Pancreas (tissue), 10 donors: ENCODE data around the gene GRM5. TPM values are rescaled to one million over a fixed set of nuclear protein-coding genes. Genes with fewer than 3 reads are reported as not detected.

Experiments used
- ATAC-seq, 4 donors: fragments of 200-7000 bp; cut with Tn5 transposase; one replicate each; pipeline versions ENCODE4 v1.8.0 to v1.9.1; 2020; ENCODE audit warnings: mild to moderate bottlenecking in 4 of 4, moderate library complexity in 4 of 4
- DNase-seq, 6 donors: peaks; one replicate each; pipeline ENCODE4 v3.0.0-alpha.2; 2020
- FAIRE-seq: peaks from 2 replicates; lab custom pipeline; 2012; peaks lifted over from hg19 to GRCh38; lab: Jason Lieb, UNC
- H3K27ac ChIP-seq, 4 donors: fragments of 200-600 bp; sonication (generic); 1 replicate in 3 of 4; 2 replicates in 1 of 4; pipeline versions ENCODE4 v1.5.0 to v1.8.0; 2020
- H3K27me3 ChIP-seq, 4 donors: fragments of 200-600 bp; one replicate each; pipeline ENCODE4 v1.8.0; 2021
- H3K36me3 ChIP-seq, 3 donors: fragments of 200-600 bp; sonication (generic) in 1 of 3; one replicate each; pipeline versions ENCODE4 v1.5.0 to v1.8.0; 2020 to 2021
- H3K4me1 ChIP-seq, 3 donors: fragments of 200-600 bp; one replicate each; pipeline ENCODE4 v1.8.0; 2021
- H3K4me3 ChIP-seq, 4 donors: fragments of 200-600 bp; sonication (generic) in 2 of 4; one replicate each; pipeline versions ENCODE4 v1.5.0 to v1.8.0; 2020 to 2021
- H3K9me3 ChIP-seq, 4 donors: fragments of 200-600 bp; one replicate each; pipeline ENCODE4 v1.8.0; 2021
- CTCF ChIP-seq, 4 donors: fragments of 200-600 bp; sonication (generic) in 3 of 4; IDR thresholded peaks; one replicate each; pipeline versions ENCODE4 v1.5.0 to v1.8.0; 2021; ENCODE audit warnings: antibody characterized with exemption in 4 of 4
- WGBS, 2 donors: extraction: QIAGEN DNeasy Blood & Tissue Kit; methylation state at CpG; one replicate each; pipeline ENCODE4 v1.1.7; 2013; 5-methylcytosine and 5-hydroxymethylcytosine counted together
- intact Hi-C, 3 donors: fragments of 100-400 bp; cut with DNase I; formaldehyde crosslinking; loops; one replicate each; pipeline versions ENCODE4 v1.11.1 to v1.14.2; 2022
- polyA plus RNA-seq, 2 donors: library from polyadenylated mRNA; stranded (reverse); fragments of 200-250 nt; gene quantifications; one replicate each; pipeline ENCODE4 v1.2.3, GENCODE V29; 2013
- total RNA-seq, 6 donors: library from RNA; stranded (reverse); fragmentation: NEBNext Ultra II Directional in 4 of 6; extraction: Animal tissue kit (Norgen Biotek cat#: 25700) in 4 of 6; gene quantifications; one replicate each; pipeline versions ENCODE4 v1.2.1 to v1.2.4, GENCODE V29; 2021 to 2023
- donor health status: healthy with polysubstance abuse.
- donor health status: DM: no; HTN: no; CAD: no; lungs with moderate emphysema.
- donor health status: DM: no; HTN: no; CAD: no.
- donor health status: control.
- donor health status: control.
- donor health status: Bipolar disorder and iron deficiency.
- donor health status: DM: yes; HTN: yes; CAD: no.
- donor health status: DM: no; HTN: no; CAD: no.
- donor health status: DM: no; HTN: no; CAD: no.
- donor health status: DM: yes; HTN: yes; CAD: no.

GRM5 gene
- total and polyA plus RNA-seq, 8 donors = 0.02 to 0.06 (median 0.06) TPM; not detected in 5

- H3K27ac ChIP-seq = no peak overlapping the region
- no peaks in the 10 kb centered on the region for H3K36me3 ChIP-seq
- no peaks in the 10 kb centered on the region for H3K9me3 ChIP-seq
- H3K27me3 ChIP-seq = no peaks in the 10 kb centered on the region
- WGBS, 2 donors = 70 to 77% methylated on average over 2 of the region's 2 CpGs
- no peaks in the 10 kb centered on the region for H3K4me1 ChIP-seq
- FAIRE-seq (no peak), DNase-seq (no peak), ATAC-seq (no peak)
- TF ChIP-seq CTCF (IDR thresholded peaks at IDR 0.05) = no peak
- intact Hi-C loops = no loop called here
- no peak overlapping the region for H3K4me3 ChIP-seq
These were observed 469.0 kb downstream of the GRM5 start for GRCh38 chr11:88596786-88597185.

DNA sequence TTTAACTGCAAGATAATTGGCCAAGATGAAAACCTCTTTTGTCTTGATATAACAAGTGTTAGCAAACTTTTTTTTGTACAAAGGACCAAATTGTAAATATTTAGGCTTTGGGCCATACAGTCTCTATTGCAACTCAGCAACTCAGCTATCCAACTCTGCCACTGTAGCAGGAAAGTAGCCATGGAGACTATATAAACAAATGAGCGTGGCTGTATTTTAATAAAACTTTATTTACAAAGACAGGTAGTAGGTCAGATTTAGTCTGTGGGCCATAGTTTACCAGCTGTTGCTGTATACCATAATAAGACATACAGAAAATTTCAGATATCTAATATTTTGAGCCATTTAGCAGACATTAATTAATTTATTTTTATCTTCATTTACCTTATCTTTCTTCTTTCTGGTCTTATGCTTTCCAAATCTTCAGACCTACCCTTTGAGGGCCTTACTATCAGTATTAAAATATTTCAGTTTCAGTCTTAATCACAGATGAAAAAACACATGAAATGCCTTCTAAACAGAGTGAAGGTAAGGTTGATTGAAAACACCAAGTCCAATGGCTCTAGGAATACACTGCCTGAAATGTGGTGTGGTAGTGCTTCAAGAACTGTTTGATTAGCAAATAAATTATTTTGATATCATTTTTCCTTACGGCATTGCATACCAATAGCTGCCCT lies 471.4 kb downstream of the GRM5 start:
- no peak overlapping the region for H3K4me3 ChIP-seq
- H3K36me3 ChIP-seq = no peaks in the 10 kb centered on the region
- no peak for TF ChIP-seq CTCF (IDR thresholded peaks at IDR 0.05)
- no peaks in the 10 kb centered on the region for H3K4me1 ChIP-seq
- intact Hi-C loops = no loop called here
- FAIRE-seq (no peak), DNase-seq (no peak), ATAC-seq (no peak)
- H3K27ac ChIP-seq = no peak overlapping the region
- 44 to 65% methylated on average over 2 of the region's 2 CpGs for WGBS, 2 donors
- no peaks in the 10 kb centered on the region for H3K27me3 ChIP-seq
- no peaks in the 10 kb centered on the region for H3K9me3 ChIP-seq

DNA sequence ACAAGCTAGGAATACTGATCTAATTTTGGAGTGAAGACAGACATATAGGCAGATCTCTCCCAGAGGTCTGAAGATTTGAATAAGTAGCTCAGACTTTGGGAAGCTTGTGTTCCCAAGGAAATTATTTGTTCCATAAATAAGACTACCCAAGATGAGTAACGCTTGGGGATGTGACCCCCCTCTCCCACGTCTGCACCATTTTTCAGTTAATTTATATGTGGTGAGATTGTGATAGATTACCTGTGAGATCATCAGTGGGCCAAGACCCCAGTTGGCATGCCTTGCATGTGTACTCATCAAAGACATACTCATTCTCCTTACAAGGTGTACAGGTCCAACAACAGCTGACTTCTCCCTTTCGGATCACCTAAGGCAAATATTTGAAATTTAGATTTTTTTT lies 475.4 kb downstream of the GRM5 start:
- Histone ChIP-seq H3K36me3 (no peaks in the 10 kb centered on the region), H3K4me1 (no peaks in the 10 kb centered on the region), H3K27ac (no peak overlapping the region), H3K4me3 (no peak overlapping the region), H3K27me3 (no peaks in the 10 kb centered on the region), H3K9me3 (no peaks in the 10 kb centered on the region)
- WGBS, 2 donors = 64 to 65% methylated on average over 3 of the region's 3 CpGs
- ATAC-seq (no peak), FAIRE-seq (no peak), DNase-seq (no peak)
- TF ChIP-seq CTCF (IDR thresholded peaks at IDR 0.05) = no peak
- intact Hi-C loops = no loop called here

DNA sequence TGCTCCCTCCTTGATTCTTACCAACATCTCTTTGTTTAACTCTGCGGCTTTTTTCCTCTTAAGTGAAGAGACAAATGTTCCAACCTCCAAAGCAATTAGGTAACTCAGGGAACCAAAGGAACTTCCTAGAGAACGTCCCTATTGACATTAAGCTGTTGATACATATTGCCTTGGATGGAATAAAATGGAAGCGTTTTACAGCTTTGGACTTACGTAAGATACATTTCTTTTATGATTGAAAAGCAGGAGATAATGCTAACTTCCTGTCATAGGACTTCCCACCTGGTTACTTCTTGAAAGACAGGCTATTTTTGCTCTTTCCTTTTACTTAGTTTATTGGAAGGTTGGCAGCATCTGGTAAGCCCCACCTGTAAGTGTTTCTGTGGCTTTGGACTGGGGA lies 482.5 kb downstream of the GRM5 start:
- WGBS, 2 donors = 51 to 70% methylated on average over 4 of the region's 4 CpGs
- ATAC-seq (no peak), DNase-seq (no peak), FAIRE-seq (no peak)
- Histone ChIP-seq H3K4me3 (no peak overlapping the region), H3K4me1 (no peaks in the 10 kb centered on the region), H3K9me3 (no peaks in the 10 kb centered on the region), H3K27ac (no peak overlapping the region), H3K27me3 (no peaks in the 10 kb centered on the region), H3K36me3 (no peaks in the 10 kb centered on the region)
- intact Hi-C loops = no loop called here
- no peak for TF ChIP-seq CTCF (IDR thresholded peaks at IDR 0.05)

DNA sequence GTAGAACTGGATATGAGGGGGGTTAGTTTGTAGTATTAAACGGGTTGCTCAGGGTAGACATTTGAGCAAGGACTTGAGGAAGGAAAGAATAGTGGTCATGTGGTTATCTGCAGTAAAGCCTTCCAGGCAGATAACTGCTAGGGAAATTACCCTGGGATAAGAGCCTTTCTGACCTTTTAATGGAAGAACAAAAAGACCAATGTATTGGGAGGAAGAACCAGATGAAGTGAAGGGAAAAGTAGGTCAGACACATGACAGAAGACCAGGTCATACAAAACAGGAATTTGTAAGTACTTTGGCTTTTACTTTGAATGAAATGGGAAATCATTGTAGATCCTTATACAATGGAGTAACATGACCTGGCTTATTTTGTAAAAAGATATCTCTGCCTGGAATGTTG lies 486.3 kb downstream of the GRM5 start:
- Histone ChIP-seq H3K4me3 (no peak overlapping the region), H3K27ac (no peak overlapping the region), H3K27me3 (no peaks in the 10 kb centered on the region), H3K4me1 (no peaks in the 10 kb centered on the region), H3K9me3 (no peaks in the 10 kb centered on the region), H3K36me3 (no peaks in the 10 kb centered on the region)
- intact Hi-C loops = no loop called here
- TF ChIP-seq CTCF (IDR thresholded peaks at IDR 0.05) = no peak
- no peak for DNase-seq
- FAIRE-seq = no peak
- 38 to 52% methylated on average over 1 of the region's 1 CpG for WGBS, 2 donors
- no peak for ATAC-seq
